CD4-positive, alpha-beta T cell treated with Interleukin-12 subunit alpha and Interleukin-12 subunit beta, for 1 hour (primary cell): Measurements from ENCODE around the gene PHF1.

Source experiments
- DNase-seq: peaks from one replicate; pipeline ENCODE4 v3.0.0-alpha.2; 2020

The PHF1 gene

GRCh38 chr6:33418690-33419291 is 8.0 kb downstream of the PHF1 start:
- DNase-seq: peak; percentile 86

DNA sequence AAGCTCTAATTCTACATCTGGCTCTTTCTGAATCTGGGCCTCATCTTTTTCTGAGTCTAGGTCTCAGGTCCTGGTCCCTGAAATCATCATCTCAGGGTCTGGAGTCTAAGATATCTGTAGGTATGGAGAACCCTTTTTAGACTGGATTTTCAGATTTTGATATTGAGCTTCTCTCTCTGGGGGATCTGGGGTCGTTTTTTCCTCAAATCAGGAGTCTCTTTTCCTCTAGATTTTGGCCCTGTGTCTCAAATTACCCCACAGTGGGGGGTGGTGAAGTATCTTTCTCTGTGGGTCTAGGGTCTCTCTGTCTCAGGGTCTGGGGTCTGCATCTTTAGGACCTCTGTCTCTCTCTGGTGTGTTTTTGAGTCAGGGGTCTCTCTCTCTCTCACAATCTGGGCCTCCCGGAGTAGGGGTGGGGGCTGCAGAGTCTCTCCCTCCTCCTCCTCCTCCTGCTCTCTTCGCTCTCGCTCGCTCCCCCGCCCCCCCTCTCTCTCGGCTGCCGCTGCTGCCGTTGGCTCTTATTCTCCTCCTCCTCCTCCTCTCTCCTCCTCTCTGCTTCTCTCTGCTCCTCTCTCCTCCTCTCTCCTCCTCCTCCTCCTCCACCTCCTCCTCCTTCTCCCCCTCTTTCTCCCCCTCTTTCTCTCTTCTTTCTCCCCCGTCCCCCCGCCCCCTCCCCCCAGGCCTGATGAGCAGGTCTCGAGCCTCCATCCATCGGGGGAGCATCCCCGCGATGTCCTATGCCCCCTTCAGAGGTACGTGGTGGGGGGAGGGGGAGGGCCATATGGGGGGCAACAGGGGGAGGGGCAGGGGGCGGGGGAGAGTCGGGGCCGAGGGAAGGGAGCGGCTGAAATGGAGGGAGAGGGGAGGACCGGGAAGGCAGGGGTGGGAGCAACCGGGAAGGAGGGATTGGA is 9.0 kb downstream of the PHF1 start, which contains the start of gene SYNGAP1:
Gene SYNGAP1 (plus strand): TSS at position 486 of the 911 bp plus-strand sequence. CDS start 200 bp downstream, at position 686.
- peak; percentile 64 for DNase-seq

DNA sequence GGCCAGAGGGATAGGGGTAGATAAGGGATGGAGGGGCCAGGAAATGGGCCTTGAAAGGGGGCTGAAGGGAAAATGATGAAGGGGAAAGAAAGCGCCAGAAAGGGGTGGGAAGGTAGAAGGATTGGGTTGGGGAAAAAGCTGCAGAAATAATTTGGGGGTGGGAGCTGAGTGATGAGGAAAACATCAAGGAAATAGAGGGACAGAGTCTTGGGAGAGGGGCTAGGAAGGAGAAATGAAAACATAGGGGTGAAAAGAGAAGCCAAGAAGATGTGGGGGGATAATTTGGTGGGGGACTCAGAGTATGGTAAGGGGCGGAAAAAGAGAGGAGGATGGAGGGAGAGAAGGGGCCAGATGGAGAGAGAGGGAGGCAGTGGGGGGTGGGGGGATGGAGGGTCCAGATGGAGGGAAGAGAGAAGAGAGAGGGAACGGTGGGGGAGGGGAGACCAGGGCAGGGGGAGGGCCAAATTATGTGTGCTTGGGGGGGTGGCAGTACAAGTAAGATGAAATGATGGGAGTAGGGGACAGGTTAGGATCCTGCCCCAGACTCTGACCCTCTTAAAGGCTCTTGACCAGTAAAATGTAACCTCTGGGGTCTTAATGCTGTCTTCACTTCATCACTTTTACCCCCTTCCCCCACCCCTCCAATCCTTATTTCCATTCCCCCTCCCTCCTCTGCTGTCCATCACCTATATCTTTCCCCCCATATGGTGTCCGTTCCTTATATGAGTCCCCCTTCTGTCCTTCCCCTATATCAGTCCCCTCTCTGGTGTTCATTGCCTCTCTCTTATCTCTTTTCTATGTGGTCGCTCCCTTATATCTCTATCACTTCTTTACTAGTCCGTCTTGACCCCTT is 9.9 kb downstream of the PHF1 start:
- no peak for DNase-seq

DNA sequence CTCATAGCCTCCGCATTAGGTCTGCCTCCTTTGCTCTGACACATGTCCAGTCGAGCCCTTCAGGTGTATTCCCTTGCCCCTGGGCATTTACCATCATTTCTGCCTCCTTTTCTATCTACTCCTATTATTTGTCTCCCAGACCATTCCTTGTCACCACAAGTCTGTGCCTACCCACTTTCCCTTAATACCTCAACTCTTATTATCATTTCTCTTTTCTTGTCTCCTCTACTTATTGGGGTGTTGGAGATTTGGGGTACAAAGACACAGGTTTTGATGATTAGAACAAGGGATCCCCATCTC is 10.5 kb downstream of the PHF1 start:
- no peak for DNase-seq

DNA sequence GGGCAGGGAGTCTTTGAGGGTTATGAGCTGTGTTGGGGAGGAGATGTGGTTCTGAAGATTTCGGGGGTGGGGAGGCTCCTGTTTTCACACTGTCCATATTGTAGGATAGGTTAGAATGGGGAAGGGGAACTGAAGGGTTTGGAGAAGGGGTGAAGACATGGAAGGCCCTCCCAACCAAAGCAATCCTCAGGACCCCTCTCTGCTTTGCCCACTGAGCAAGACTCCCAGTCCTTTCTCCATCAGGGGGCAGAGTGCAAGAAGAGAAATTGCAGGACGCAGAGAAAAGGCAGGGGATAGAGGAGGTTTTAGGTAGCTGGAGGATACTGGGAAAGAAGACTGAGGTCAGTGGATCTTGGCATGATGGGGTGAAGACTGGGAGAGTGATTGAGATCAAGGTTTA is 13.0 kb downstream of the PHF1 start:
- DNase-seq: no peak

GRCh38 chr6:33424855-33425667 is 14.2 kb downstream of the PHF1 start:
- DNase-seq: no peak

DNA sequence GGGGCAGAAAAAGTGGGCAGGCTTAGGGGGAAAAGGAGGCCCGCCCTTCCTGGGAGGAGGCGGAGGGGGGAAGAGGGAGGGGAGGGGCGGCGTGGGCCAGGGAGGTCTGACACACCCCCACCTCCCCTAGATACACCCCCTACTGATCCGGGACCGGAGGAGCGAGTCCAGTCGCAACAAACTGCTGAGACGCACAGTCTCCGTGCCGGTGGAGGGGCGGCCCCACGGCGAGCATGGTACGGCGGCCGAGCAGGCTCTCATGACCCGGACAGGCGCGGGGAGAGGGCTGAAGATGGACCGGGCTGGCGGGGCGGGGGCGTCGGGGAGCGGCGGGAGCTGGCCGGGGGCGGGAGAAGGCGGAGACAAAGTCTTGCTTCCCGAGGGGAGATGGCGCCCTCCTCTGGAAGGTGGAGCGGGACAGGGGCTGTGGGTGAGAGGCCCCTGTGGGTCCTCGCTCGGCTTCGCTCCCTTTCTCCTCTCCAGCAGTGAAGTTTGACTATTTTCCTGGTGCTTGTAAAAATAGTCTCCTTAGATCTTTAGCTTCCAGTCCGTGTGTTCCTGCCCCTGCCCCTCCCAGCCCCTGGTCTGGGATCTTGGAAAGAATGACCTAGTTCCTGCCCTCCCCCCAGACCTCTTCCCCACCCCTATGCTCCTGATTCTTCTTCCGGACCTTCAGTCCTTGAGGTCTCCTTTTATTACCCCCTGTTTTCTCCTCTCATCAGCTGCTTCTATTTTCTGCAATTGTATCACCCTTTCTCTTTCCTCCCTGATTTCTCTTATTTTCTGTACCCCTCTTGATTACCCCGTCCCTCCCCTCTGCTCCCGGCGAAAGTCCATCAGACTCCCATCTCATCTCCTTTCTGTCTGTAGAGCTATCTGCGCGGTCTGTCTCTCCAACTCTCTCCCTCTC is 15.1 kb downstream of the PHF1 start:
- peak; percentile 91 for DNase-seq

DNA sequence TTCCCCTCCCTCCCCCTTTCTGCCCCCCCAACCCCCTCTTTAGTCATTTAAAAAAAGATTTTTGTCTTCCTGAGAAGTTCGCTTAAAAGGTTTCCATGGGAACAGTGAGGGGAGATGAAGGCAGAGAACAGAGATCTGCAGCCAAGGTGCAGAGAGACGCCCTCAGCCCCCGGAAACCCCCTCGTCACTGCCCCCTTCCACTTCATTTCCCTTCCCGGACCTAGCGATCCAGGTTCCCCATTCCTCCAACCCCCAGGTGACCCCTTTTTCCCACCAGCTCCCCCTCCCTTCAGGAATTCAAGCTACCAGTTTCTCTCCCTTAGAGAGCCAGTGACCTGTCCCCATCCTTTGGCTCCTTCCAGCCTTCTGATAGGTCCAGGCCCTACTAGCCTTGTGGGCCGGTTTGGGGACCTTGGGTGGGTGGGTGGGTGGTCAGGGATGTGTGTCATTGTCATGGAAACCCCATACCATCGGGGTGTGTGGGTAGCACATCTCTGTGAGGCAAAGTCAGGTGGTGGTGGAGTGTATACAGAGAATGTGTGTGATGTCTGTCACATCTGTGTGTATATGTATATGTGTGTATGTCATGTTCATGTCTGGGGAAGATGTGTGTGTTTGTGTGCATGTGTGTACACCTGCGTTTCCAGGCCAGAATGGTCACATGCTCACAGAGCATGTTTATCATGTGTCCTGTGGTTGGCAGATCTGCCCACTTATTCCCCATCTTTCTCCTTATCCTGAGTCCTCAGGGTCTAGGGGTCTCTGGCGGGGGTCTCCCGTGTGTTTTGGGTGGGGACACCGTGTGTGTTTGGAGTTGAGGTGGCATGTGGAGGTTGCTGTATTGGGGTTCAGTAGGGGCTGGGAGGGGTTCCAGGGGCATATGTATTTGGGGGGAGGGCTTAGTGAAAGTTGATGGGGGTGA is 16.0 kb downstream of the PHF1 start:
- peak; percentile 75 for DNase-seq

DNA sequence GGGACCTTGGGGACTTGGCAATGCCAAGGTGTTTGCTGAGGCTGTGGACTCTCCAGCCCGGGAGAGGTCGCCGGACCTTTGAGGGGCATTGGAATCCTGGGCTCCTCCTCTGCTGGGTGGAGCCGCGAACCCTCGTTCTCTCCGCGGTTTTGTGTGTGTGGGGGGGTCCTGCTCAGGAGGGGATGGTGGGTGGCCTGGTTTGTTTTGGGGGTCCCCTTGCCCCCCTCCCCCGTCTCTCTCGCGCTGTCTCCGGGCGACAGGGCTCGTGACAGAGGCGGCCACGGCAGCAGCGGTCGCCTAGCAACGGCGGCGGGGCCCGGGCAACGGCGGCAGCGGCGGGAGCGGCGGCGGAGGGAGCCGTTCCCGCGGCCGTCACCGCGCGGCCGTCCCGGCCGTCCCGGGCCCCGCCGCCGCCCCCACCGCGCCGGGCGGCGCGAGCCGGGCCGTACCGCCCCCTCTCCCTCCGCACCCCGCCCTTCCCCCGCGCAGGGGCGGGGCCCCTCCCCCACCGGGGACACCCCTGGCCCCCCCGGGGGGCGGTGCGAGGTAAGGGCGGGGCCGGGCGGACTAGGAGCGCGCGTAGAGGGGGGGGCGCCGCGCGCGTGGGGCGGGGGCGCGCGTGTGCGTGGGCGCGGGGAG is 16.9 kb downstream of the PHF1 start:
- DNase-seq: peak; percentile 82

DNA sequence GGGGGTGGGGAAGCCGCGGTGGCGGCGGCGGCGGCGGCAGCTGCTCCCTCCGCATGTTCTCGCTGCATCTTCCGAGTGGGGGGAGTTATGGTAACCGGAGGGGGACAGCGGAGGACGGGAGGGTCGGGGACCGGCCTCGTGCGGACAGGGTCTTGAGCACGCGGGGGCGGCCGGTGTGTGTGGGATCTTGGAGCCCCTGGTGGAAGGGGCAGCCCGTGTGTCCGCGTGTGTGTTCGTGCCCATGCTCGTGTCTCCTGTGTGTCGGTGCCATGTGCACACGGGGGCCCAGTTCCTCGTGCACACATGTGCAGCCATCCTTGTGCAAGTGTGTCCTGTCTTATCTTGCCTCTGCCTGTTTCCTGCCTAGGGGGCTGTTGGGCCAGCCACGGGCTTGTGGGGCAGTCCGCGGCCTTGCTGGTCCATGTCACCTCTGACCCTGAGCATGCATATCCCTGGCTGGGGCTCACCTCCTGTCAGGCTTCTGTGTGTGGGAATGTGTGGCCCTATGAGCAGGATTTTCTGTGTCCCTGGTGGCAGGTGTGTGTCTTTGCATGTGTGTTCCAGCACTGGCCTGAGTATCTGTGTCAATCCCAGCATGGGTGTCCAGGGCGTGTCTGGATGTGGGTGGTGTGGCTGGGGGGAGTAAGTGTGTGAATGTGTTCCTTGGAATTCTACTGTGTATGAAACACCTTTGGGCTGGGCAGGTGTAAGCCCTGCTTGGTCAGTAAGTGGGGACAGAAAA is 17.6 kb downstream of the PHF1 start:
- peak; percentile 42 for DNase-seq

- DNase-seq: no peak
Measured at GRCh38 chr6:33428966-33429749, 18.3 kb downstream of the PHF1 start.

- peak; percentile 57 for DNase-seq
Measured at GRCh38 chr6:33429750-33430052, 18.9 kb downstream of the PHF1 start.

DNA sequence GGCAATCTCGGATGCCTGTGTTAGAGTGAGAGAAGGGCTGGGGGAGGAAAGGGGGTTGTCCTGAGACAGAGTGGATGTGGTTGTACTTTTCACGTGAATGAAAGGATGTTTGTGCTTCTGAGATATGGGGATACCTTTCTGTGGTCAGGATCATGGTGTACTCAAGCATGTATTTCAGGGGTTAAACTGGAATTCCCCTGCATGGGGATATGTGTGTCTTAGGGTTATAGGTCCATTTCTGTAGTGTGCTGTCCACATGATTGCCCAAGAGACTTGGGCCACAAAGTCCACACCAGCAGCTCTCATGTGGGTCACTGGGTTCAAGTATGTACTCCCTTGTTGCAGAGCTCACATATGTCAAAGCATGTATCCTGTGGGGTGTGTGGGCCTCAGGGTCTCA is 19.5 kb downstream of the PHF1 start:
- peak; percentile 51 for DNase-seq

GRCh38 chr6:33430991-33431879 is 20.4 kb downstream of the PHF1 start:
- peak; percentile 89 for DNase-seq

GRCh38 chr6:33431880-33432541 is 21.2 kb downstream of the PHF1 start:
- no peak for DNase-seq

DNA sequence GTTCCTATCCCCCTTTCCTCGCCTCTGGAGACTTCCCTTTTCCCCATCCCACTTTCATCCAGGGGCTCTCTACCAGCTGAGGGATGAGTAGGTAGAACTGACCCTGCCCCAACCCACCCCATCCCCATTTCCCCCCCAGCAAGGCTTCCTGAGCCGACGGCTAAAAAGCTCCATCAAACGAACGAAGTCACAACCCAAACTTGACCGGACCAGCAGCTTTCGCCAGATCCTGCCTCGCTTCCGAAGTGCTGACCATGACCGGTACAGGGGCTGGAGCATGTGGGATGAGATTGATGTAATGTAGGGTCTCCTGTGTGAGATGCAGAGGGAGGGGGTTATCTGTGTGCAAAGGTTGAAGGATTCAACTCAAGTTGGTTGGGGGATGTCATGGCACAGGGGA is 21.7 kb downstream of the PHF1 start:
- no peak for DNase-seq
